ENCODE measurements around the gene SLC35F3. TPM values are rescaled to one million over a fixed set of nuclear protein-coding genes. Genes with fewer than 3 reads are reported as not detected.

Gene SLC35F3
- total RNA-seq, 2 experiments from 2014 or later, result 0.08 TPM; not detected in 1

GRCh38 chr1:234226113-234226818 is 321.8 kb downstream of the SLC35F3 start:
- Histone ChIP-seq H3K27me3 (ENCODE audit: control insufficient read depth in 1 of 2, insufficient read depth in 2 of 2, low read length in 2 of 2) (peaks cover 0 to 3% of the 10 kb centered on the region in 2 experiments), H3K4me1 (ENCODE audit: insufficient read depth, low read length) (peaks cover 10% of the 10 kb centered on the region), H3K27ac (ENCODE audit: low read depth in 1 of 2, low read length in 2 of 2) (no peak overlapping the region), H3K9me3 (ENCODE audit: control insufficient read depth in 1 of 2, insufficient read depth in 1 of 2, low read length in 2 of 2) (no peaks in the 10 kb centered on the region), H3K36me3 (ENCODE audit: insufficient read depth, low read length) (no peaks in the 10 kb centered on the region), H3K4me3 (ENCODE audit: low read length) (no peak overlapping the region)
- Mint-ChIP-seq H3K27ac (no peak overlapping the region), H3K9me3 (no peaks in the 10 kb centered on the region), H3K36me3 (ENCODE audit: low read depth) (no peaks in the 10 kb centered on the region), H3K4me3 (no peak overlapping the region), H3K4me1 (ENCODE audit: low read depth) (peaks cover 10% of the 10 kb centered on the region), H3K27me3 (peaks cover 22% of the 10 kb centered on the region)
- CTCF ChIA-PET, result interaction anchor here (1.4 to 1.6 kb wide), 2 partner anchors 13 to 84 kb away, joined by 4 to 5 read pairs; no protein-coding TSS in a partner anchor
- intact Hi-C loops (cut with DNase I, micrococcal nuclease), result no loop called here
- ATAC-seq (ENCODE audit: poor library complexity) (no peak), DNase-seq (no peak)
- POLR2A ChIA-PET, result no interaction called here
- TF ChIP-seq CTCF (IDR thresholded peaks at IDR 0.05), result no peak

GRCh38 chr1:234226819-234227165 is 322.3 kb downstream of the SLC35F3 start:
- Mint-ChIP-seq H3K4me3 (no peak overlapping the region), H3K27ac (no peak overlapping the region), H3K36me3 (ENCODE audit: low read depth) (no peaks in the 10 kb centered on the region), H3K9me3 (no peaks in the 10 kb centered on the region), H3K4me1 (ENCODE audit: low read depth) (peaks cover 10% of the 10 kb centered on the region), H3K27me3 (peaks cover 22% of the 10 kb centered on the region)
- H3K36me3 ChIP-seq (ENCODE audit: insufficient read depth, low read length), result no peaks in the 10 kb centered on the region
- no peak overlapping the region for H3K27ac ChIP-seq (ENCODE audit: low read depth in 1 of 2, low read length in 2 of 2)
- H3K27me3 ChIP-seq (ENCODE audit: control insufficient read depth in 1 of 2, insufficient read depth in 2 of 2, low read length in 2 of 2), result peaks cover 0 to 3% of the 10 kb centered on the region in 2 experiments
- CTCF ChIA-PET, result interaction anchor here (0.6 to 1.6 kb wide), 3 partner anchors 14 to 1365 kb away, joined by 3 to 5 read pairs (median 4); no protein-coding TSS in a partner anchor
- TF ChIP-seq CTCF (IDR thresholded peaks at IDR 0.05), result no peak
- no peaks in the 10 kb centered on the region for H3K9me3 ChIP-seq (ENCODE audit: control insufficient read depth in 1 of 2, insufficient read depth in 1 of 2, low read length in 2 of 2)
- POLR2A ChIA-PET, result no interaction called here
- H3K4me3 ChIP-seq (ENCODE audit: low read length), result no peak overlapping the region
- peaks cover 10% of the 10 kb centered on the region for H3K4me1 ChIP-seq (ENCODE audit: insufficient read depth, low read length)
- DNase-seq, result no peak
- no peak for ATAC-seq (ENCODE audit: poor library complexity)
- intact Hi-C loops (cut with DNase I, micrococcal nuclease), result no loop called here

- no peak for TF ChIP-seq CTCF (IDR thresholded peaks at IDR 0.05)
- Histone ChIP-seq H3K4me3 (ENCODE audit: low read length) (no peak overlapping the region), H3K4me1 (ENCODE audit: insufficient read depth, low read length) (peaks cover 10% of the 10 kb centered on the region), H3K9me3 (ENCODE audit: control insufficient read depth in 1 of 2, insufficient read depth in 1 of 2, low read length in 2 of 2) (no peaks in the 10 kb centered on the region), H3K36me3 (ENCODE audit: insufficient read depth, low read length) (no peaks in the 10 kb centered on the region), H3K27me3 (ENCODE audit: control insufficient read depth in 1 of 2, insufficient read depth in 2 of 2, low read length in 2 of 2) (peaks cover 0 to 3% of the 10 kb centered on the region in 2 experiments), H3K27ac (ENCODE audit: low read depth in 1 of 2, low read length in 2 of 2) (no peak overlapping the region)
- peaks cover 10% of the 10 kb centered on the region for H3K4me1 Mint-ChIP-seq (ENCODE audit: low read depth)
- peak overlapping the region; percentile 62 for H3K4me3 Mint-ChIP-seq
- H3K27me3 Mint-ChIP-seq, result peaks cover 22% of the 10 kb centered on the region
- H3K27ac Mint-ChIP-seq, result no peak overlapping the region
- ChIA-PET CTCF (interaction anchor here (1.6 to 2.3 kb wide), 2 partner anchors 80 to 97 kb away, joined by 5 to 7 read pairs; no protein-coding TSS in a partner anchor), POLR2A (interaction anchor here (1.5 kb wide), 1 partner anchor 16 kb away, joined by 5 read pairs; no protein-coding TSS in a partner anchor)
- DNase-seq (no peak), ATAC-seq (ENCODE audit: poor library complexity) (no peak)
- no peaks in the 10 kb centered on the region for H3K36me3 Mint-ChIP-seq (ENCODE audit: low read depth)
- no peaks in the 10 kb centered on the region for H3K9me3 Mint-ChIP-seq
- intact Hi-C loops (cut with DNase I, micrococcal nuclease), result no loop called here
These were observed 325.3 kb downstream of the SLC35F3 start for GRCh38 chr1:234229581-234230387.

Measured in CD4-positive, alpha-beta T cell (primary cell).